Stimulated activated CD8-positive, alpha-beta memory T cell treated with anti-CD3 and anti-CD28 coated beads, Interleukin-7, amount 100 ng/mL, for 48 hours (primary cell): ENCODE measurements around the gene ZNF385B.

Experiments used
- DNase-seq, 2 donors: peaks; one replicate each; pipeline ENCODE4 v3.0.0-alpha.2; 2020; ENCODE audit warnings: low read depth in 1 of 2; ENCODE audit errors: extremely low read depth in 1 of 2

The ZNF385B gene

DNA sequence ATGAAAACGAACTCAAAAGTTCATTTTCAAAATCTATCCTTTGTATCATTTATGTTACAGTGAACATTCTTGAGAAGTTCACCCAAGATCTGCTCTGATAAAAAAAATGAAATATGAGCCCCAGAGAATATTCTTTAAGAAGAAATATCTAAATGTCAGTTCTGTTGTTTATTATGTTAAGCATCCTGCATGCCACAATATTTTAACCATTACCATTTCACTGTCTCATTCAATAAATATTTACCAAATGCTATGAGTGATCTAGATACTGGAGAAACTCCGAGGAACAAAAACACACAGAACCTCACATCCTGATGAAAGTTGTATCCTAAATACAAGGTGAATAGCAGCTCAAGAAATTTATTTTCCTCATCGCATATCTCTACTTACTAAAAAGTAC lies 170.2 kb downstream of the ZNF385B start:
- no peak for DNase-seq

DNA sequence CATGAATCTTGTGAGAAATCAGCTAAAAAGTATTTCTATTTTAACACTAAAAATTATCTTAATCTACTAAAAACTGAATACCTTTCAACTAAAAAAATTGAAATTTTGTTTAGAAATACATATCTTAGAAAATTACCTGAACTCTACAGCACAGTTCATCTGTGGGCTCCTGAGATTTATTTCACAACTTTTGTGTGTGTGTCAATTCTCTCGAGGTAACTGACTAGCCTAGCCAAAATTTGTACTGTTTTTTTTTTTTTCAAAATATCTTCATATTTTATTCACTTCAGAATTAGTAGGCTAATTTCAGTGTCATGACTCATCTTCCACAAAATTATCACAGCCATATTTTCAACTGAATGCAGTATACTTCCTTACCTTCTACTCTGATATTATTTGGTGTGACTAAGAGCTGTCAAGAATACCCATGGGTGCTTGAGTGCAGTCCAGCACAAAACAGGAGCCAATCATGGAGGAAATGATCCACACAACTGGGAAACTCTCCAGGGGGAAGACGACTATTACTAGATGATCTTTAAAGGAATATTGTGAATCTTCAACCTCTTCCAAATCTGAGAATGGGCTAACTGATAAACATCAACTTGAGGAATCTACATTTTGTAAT lies 174.6 kb downstream of the ZNF385B start:
- no peak for DNase-seq

DNA sequence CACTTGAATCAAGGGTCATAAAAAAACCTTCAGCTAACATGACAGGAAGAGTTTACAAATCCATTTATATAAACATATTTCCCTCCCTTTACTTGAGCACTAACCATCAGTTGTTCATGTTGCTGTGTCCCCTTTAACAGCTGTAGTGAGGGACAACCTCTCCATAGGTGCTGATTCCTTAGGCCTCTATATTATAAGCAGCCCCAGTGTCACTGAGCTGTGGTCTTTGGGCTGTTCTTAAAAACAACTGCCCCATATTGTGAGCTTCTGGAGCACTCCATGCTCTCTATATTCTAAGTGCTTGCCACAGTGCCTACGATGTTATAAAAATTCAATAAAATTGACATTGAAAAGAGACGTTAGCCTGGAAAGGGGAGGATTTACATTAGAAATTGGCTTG lies 175.3 kb downstream of the ZNF385B start:
- DNase-seq, result no peak

GRCh38 chr2:179685146-179685545 lies 176.3 kb downstream of the ZNF385B start:
- no peak for DNase-seq

GRCh38 chr2:179682756-179683155 lies 178.7 kb downstream of the ZNF385B start:
- no peak for DNase-seq

GRCh38 chr2:179677746-179678505 lies 183.5 kb downstream of the ZNF385B start:
- DNase-seq, result no peak

GRCh38 chr2:179677077-179677688 lies 184.2 kb downstream of the ZNF385B start:
- no peak for DNase-seq

- DNase-seq, result no peak
These were observed 186.0 kb downstream of the ZNF385B start for GRCh38 chr2:179675435-179675834.

GRCh38 chr2:179671043-179671981 lies 190.1 kb downstream of the ZNF385B start:
- no peak for DNase-seq

DNA sequence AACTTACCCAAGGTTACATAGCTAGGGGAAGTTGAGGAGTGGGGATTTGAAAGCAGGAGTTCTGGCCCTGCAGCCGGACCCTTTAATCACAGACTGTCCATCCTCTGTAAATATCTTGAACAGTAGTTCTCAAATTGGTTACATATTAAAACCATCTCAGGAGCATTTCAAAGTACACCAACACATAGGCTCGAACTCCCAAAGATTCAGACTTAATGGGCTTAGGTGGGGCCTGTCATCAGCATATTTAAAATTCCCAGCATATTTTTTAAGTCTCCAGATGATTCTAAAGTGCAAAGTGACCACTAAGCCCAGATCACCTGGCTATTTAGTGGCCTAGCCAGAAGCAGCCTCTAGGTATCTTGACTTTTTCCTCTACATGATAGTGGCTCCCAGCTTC lies 192.2 kb downstream of the ZNF385B start:
- DNase-seq, result no peak

DNA sequence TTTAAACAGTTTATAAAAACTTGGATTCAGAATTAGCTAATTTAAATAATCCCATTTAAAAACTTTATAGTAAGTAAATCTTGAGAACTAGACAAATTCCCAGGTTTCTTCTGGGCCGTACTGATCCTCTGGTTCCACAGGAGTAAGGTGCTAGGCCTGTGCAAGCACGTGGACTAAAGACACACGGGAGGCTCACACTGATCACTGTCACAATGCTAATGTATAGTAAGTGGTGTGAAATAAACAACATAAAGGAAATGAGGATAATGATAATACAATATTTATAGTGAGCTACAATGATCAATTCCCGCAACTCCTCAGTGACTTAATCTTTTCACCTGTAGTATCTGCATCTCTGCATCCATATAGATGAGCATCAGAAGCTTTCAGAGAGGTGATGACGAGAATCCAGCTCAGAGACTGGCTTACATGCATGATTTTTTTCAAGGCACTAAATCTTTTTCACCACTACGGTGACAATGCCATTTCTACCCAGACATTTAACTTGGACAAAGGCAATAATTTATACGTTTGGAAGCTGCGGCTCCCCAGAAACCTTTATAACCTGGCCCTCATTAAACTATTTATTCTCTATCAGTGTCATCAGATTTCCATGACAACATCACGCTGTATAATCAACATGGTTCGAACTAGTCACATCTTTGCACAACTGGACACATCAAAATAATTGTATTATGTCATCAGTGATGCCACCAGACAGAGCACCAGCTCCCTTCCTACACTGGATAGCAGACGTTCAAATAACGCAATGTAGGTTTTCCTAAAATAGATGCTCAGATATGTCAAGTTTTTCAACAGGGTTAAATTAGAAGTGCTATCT lies 196.2 kb downstream of the ZNF385B start:
- DNase-seq, result no peak

- DNase-seq, result no peak
These were observed 199.4 kb downstream of the ZNF385B start for GRCh38 chr2:179661986-179662385.

- no peak for DNase-seq
These were observed 204.3 kb downstream of the ZNF385B start for GRCh38 chr2:179657068-179657595.

- DNase-seq, result no peak
These were observed 205.8 kb downstream of the ZNF385B start for GRCh38 chr2:179655627-179656026.

DNA sequence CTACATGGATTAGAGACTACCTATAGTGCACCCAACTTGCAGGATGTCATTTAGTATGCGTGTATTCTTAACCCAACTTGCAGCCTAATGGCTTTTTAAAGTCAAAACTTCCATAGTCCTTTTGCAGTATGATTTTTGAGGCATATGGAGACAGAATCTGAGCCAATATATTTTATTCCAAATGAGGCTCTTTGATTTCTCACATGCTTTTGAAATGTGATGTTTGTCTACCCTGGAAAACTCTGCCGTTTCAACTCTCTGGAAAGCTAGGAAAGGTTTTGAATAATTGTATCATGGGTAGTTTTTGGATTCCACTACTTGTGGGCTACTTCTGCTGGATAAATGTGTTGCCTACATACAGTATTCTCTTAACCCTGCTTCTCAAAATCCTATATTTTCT lies 206.6 kb downstream of the ZNF385B start:
- no peak for DNase-seq

GRCh38 chr2:179652296-179652695 lies 209.1 kb downstream of the ZNF385B start:
- DNase-seq, result no peak

DNA sequence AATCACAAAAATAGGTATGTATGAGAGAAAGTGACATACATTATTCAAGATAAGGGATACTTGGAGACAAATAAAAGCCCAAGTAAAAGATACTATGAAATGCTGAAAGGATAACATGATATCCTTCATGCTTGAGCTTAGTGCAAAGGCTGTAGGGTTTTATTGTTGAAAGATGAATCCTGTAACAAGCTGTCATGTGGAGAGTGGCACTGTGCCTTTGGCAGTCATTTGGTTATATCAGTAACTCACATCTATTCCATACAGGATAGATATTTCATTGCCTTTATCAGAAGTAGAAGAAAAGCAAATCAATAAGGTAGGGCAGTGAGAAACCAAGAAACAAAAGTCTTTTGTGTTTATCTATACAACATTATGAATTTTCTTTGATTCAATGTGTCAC lies 211.0 kb downstream of the ZNF385B start:
- no peak for DNase-seq

GRCh38 chr2:179646862-179647587 lies 214.4 kb downstream of the ZNF385B start:
- no peak for DNase-seq

- no peak for DNase-seq
These were observed 215.1 kb downstream of the ZNF385B start for GRCh38 chr2:179646173-179646769.
